Psoas muscle (tissue), 8 donors: Measurements from ENCODE around the gene SNW1. TPM values are rescaled to one million over a fixed set of nuclear protein-coding genes. Genes with fewer than 3 reads are reported as not detected.

ENCODE experiments used
- ATAC-seq, 4 donors: fragments of 200-7000 bp; cut with Tn5 transposase; one replicate each; pipeline ENCODE4 v1.9.1; 2020; ENCODE audit warnings: moderate library complexity in 3 of 4, mild to moderate bottlenecking in 2 of 4
- DNase-seq, 2 donors: peaks; one replicate each; pipeline ENCODE4 v3.0.0-alpha.2; 2020
- H3K27ac ChIP-seq: fragments of 200-600 bp; one replicate; pipeline ENCODE4 v1.8.0; 2022
- H3K27me3 ChIP-seq, 3 donors: fragments of 200-600 bp in 1 of 3; one replicate each; pipeline versions ENCODE4 v1.6.1 to v1.8.0; 2013 to 2022; ENCODE audit warnings: low read length in 2 of 3, mild to moderate bottlenecking in 2 of 3, moderate library complexity in 1 of 3; ENCODE audit not compliant: insufficient read depth in 3 of 3
- H3K36me3 ChIP-seq, 2 donors: fragments of 200-600 bp in 1 of 2; one replicate each; pipeline versions ENCODE4 v1.6.1 to v1.8.0; 2013 to 2022; ENCODE audit warnings: low read depth in 1 of 2, mild to moderate bottlenecking in 1 of 2, moderate library complexity in 1 of 2; ENCODE audit not compliant: insufficient read depth in 1 of 2
- H3K4me1 ChIP-seq: fragments of 200-600 bp; one replicate; pipeline ENCODE4 v1.8.0; 2022
- H3K4me3 ChIP-seq: fragments of 200-600 bp; one replicate; pipeline ENCODE4 v1.8.0; 2022; ENCODE audit warnings: mild to moderate bottlenecking
- H3K9me3 ChIP-seq: fragments of 200-600 bp; one replicate; pipeline ENCODE4 v1.8.0; 2022
- WGBS, 3 donors: extraction: QIAGEN DNeasy Blood & Tissue Kit; methylation state at CpG; one replicate each; pipeline versions ENCODE4 v1.1.6 to v1.1.7; 2013; 5-methylcytosine and 5-hydroxymethylcytosine counted together
- intact Hi-C, 2 donors: fragments of 100-400 bp; cut with DNase I; formaldehyde crosslinking; loops; one replicate each; pipeline versions ENCODE4 v1.11.0 to v1.14.2; 2022
- polyA plus RNA-seq, 3 donors: library from polyadenylated mRNA; stranded (reverse); fragments of 200-250 nt; gene quantifications; one replicate each; pipeline ENCODE4 v1.2.3, GENCODE V29; 2013
- total RNA-seq, 4 donors: library from RNA; stranded (reverse); fragmentation: NEBNext Ultra II Directional in 2 of 4; extraction: Animal tissue kit (Norgen Biotek cat#: 25700) in 2 of 4; gene quantifications; one replicate each; pipeline versions ENCODE4 v1.2.1 to v1.2.4, GENCODE V29; 2021 to 2023
- TF ChIP-seq, protein P1 (sequence below): fragments of 200-600 bp; IDR thresholded peaks from one replicate; pipeline ENCODE4 v1.8.0; 2022; ENCODE audit warnings: antibody characterized with exemption
- donor health status: healthy with polysubstance abuse.
- donor health status: DM: no; HTN: no; CAD: no; lungs with moderate emphysema.
- donor health status: Bipolar disorder and iron deficiency.
- donor health status: healthy.
- donor health status: DM: yes; HTN: yes; CAD: no.
- donor health status: DM: no; HTN: no; CAD: no.
- donor health status: DM: no; HTN: no; CAD: no.
- donor health status: DM: yes; HTN: yes; CAD: no.

The SNW1 gene
- total and polyA plus RNA-seq, 7 donors, result 49.2 to 95.0 (median 64.5) TPM

DNA sequence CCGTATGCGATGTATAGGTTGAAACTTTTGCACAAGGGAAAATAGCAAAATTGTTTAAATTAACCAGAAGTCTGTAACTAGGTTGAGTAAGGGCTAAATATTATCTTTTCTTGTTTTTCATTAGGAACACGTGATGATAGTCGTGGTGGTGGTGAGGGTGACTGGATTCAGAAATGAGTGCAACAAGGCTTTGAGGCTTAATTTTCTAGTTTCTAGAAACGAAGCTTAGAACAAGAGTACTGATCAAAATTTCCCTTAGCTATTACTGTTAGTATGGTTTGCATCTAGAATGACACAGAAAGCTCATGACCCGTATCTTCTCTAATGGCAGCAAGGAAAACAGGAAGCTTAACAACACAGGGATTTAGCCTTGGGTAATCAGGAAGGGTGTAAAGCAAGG, 46.0 kb downstream of the SNW1 start:
- H3K27me3 ChIP-seq, result no peaks in the 10 kb centered on the region
- WGBS, 3 donors, result 91 to 97% (median 92%) methylated on average over 6 of the region's 6 CpGs
- peaks cover 3 to 96% of the 10 kb centered on the region in 2 donors for H3K36me3 ChIP-seq
- no peak overlapping the region for H3K4me3 ChIP-seq
- TF ChIP-seq, protein P1, sequence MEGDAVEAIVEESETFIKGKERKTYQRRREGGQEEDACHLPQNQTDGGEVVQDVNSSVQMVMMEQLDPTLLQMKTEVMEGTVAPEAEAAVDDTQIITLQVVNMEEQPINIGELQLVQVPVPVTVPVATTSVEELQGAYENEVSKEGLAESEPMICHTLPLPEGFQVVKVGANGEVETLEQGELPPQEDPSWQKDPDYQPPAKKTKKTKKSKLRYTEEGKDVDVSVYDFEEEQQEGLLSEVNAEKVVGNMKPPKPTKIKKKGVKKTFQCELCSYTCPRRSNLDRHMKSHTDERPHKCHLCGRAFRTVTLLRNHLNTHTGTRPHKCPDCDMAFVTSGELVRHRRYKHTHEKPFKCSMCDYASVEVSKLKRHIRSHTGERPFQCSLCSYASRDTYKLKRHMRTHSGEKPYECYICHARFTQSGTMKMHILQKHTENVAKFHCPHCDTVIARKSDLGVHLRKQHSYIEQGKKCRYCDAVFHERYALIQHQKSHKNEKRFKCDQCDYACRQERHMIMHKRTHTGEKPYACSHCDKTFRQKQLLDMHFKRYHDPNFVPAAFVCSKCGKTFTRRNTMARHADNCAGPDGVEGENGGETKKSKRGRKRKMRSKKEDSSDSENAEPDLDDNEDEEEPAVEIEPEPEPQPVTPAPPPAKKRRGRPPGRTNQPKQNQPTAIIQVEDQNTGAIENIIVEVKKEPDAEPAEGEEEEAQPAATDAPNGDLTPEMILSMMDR, result no peak
- intact Hi-C loops, result no loop called here
- ATAC-seq (no peak), DNase-seq (no peak)
- H3K9me3 ChIP-seq, result no peaks in the 10 kb centered on the region
- H3K4me1 ChIP-seq, result peaks cover 6% of the 10 kb centered on the region
- no peak overlapping the region for H3K27ac ChIP-seq

DNA sequence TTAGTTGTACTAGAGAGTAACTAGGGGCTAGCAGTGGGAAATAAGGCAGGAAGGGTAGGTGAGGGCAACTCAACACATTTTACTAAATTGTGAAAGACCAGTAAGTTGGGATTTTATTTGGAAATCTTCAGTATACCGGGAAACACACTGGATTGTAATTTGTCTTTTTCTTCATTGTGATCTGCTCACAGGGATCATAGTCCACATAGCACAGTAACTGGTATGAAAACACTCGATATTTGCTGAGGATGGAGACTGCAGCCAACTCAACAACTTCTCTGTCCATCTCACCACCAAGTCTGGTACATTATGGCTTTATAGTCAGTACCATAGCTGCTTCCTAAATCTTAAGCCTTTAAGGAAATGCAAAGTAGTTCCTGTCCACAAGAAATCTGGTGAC, 50.6 kb downstream of the SNW1 start:
- intact Hi-C loops, result no loop called here
- no peak for DNase-seq
- Histone ChIP-seq H3K27me3 (no peaks in the 10 kb centered on the region), H3K27ac (no peak overlapping the region), H3K36me3 (peaks cover 3 to 53% of the 10 kb centered on the region in 2 donors), H3K4me1 (peaks cover 29% of the 10 kb centered on the region), H3K4me3 (no peak overlapping the region), H3K9me3 (no peaks in the 10 kb centered on the region)
- no peak for ATAC-seq
- WGBS, 3 donors, result 78 to 82% (median 80%) methylated on average over 2 of the region's 2 CpGs
- TF ChIP-seq, protein P1, result no peak

DNA sequence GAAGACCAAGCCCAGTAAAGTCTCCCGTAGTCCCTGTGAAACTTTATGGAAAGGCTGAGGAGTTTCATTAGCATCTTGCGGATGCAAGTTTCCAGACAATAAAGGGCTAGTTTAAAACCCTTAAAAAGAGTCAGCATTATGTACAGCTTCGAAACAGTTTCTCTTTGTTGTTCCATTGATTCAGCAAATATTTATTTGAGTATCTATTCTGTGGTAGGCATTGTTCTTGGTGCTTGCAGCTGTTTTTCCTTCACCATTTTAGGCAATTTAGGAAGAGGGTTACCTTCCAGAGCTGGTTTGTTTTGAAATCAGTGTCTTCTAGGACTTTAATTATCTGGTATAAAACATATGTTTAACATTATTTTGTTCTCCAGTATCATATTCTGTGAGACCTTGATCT, 51.5 kb downstream of the SNW1 start:
- DNase-seq, result no peak
- Histone ChIP-seq H3K27ac (no peak overlapping the region), H3K36me3 (peaks cover 5 to 52% of the 10 kb centered on the region in 2 donors), H3K4me3 (peak overlapping the region; percentile 98), H3K4me1 (peaks cover 29% of the 10 kb centered on the region), H3K9me3 (no peaks in the 10 kb centered on the region), H3K27me3 (no peaks in the 10 kb centered on the region)
- ATAC-seq, result no peak
- intact Hi-C loops, result loop anchor here (5.0 kb wide), 3 partner anchors 48 to 252 kb away; partner anchors contain the start of genes AHSA1 (in 2 of the 2) and VIPAS39 (in 2 of the 2)
- WGBS, 3 donors, result 72 to 79% (median 73%) methylated on average over 3 of the region's 3 CpGs
- TF ChIP-seq, protein P1, result no peak

DNA sequence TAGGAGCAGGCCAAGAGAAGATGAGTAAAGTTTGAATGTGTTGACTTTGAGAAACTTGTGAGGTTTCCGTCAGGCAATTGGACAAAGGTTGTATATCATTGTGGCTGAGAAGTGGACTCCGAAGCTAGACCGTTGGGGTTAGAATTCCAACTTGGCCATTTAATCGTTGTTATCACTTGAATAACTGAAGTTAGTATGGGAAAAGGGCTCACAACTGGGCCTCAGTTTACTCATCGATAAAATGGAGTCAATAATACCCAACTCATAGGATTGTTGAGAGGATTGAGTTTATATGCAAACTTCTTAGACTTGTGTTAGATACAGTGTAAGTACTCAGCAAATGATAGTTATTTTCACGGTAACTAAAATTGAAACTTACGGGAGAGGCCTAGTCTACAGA, 52.2 kb downstream of the SNW1 start:
- H3K4me3 ChIP-seq, result peak overlapping the region; percentile 98
- H3K27ac ChIP-seq, result peak overlapping the region; percentile 74
- H3K36me3 ChIP-seq, result peaks cover 7 to 52% of the 10 kb centered on the region in 2 donors
- no peaks in the 10 kb centered on the region for H3K27me3 ChIP-seq
- ATAC-seq (no peak), DNase-seq (no peak)
- H3K9me3 ChIP-seq, result no peaks in the 10 kb centered on the region
- TF ChIP-seq, protein P1, result no peak
- intact Hi-C loops, result loop anchor here (5.0 kb wide), 3 partner anchors 49 to 251 kb away; partner anchors contain the start of genes AHSA1 (in 2 of the 2) and VIPAS39 (in 2 of the 2)
- H3K4me1 ChIP-seq, result peaks cover 29% of the 10 kb centered on the region
- 16 to 18% (median 18%) methylated on average over 7 of the region's 7 CpGs for WGBS, 3 donors
